Suppressor macrophage (primary cell): ENCODE data around the gene PRAMEF12.
A peak's percentile ranks its signal among the peaks of the same experiment; 100 is the strongest.
"Not testable (repeated sequence)": the region's sequence is repeated elsewhere in the genome, so short reads cannot be mapped to it uniquely, and the experiment has no call there.

Source experiments
- DNase-seq, 4 experiments: peaks; one replicate each; pipeline ENCODE4 v3.0.0-alpha.2; 2020 to 2022

PRAMEF12 gene

DNA sequence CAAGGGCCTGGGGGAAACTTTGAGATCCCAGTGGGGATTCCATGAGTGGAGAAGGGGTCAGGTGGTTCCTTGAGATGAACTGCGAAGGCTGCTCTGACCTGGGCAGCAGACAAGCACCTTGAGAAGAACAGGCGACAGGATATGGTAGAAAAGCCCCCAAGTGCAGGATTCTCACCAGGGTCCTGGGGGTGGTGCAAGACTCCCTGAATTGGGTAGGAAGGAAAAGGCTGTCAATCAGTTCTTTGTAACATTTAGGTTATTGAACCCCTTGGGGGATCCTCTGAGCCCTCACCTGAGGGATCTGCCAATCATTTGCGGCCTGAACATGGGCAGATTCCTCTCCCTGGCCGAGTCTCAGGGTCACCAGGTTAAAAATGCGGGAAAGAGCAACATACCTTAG is 2.4 kb upstream of the PRAMEF12 start:
- no peak for DNase-seq

DNA sequence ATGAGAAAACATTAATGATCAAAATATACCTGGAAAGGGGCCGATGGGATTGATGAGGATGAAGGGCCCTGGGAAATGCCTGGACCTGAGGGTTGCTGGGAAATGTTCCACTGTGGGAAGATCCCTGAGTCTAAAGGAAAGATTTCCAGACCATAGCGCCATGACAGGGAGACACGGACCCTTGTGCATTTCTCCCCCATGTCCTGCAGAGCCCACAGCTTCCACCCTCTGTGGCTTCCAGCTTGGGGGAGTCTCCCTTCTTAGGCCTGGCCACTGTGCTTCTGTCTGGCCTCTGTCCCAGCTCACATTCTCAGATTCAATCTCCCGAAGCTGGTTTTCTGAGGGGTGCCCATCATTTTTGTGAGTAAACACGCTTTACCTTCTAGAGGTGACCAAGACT is 1.0 kb upstream of the PRAMEF12 start:
- DNase-seq, result no peak

DNA sequence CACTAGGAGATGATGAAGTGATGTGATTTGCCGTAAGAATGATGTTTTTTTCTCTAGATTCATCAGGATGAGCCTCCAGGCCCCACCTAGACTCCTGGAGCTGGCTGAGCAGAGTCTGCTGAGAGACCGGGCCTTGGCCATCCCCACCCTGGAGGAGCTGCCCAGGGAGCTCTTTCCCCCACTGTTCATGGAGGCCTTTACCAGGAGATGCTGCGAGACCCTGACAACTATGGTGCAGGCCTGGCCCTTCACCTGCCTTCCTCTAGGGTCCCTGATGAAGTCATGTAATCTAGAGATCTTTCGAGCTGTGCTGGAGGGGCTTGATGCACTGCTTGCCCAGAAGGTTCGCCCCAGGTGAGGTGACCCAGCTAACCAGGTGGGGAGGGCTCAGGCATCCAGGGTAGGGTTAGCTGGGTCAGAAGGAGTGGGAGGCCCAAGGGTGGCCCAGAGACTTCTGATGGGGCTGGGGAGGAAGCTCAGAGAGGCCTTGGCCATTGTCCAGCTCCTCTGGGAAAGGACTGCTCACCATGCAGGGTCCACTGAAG is 1.3 kb downstream of the PRAMEF12 start:
- DNase-seq, result no peak

DNA sequence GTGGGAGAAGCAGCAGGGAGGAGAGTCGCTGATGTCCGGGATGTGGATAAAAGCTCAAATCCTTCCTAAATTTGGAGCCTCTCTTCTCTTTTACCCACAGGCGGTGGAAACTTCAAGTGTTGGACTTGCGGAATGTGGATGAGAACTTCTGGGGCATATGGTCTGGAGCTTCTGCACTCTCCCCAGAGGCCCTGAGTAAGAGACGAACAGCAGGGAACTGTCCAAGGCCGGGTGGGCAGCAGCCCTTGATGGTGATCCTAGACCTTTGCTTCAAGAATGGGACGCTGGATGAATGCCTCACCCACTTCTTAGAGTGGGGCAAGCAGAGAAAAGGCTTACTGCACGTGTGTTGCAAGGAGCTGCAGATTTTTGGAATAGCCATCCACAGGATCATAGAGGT is 1.9 kb downstream of the PRAMEF12 start:
- no peak for DNase-seq

DNA sequence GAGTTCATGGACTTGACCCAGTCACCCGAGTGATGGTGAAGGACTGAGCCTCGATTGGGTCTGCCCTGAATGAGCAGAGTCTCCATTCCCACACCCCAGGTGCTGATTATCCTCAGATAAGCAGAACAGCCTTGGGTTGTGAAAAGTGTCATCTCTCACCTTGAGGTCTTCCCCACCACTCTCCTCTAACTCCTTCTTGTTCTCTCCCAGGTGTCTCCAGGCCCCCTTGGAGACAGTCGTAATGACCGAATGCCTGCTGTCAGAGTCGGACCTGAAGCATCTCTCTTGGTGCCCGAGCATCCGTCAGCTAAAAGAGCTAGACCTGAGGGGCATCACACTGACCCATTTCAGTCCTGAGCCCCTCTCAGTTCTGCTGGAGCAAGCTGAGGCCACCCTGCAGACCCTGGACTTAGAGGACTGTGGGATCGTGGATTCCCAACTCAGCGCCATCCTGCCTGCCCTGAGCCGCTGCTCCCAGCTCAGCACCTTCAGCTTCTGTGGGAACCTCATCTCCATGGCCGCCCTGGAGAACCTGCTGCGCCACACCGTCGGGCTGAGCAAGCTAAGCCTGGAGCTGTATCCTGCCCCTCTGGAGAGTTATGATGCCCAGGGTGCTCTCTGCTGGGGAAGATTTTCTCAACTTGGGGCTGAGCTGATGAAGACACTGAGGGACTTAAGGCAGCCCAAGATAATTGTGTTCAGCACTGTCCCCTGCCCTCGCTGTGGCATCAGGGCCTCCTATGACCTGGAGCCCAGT is 3.4 kb downstream of the PRAMEF12 start:
- DNase-seq, result no peak

GRCh38 chr1:12778061-12778460 is 4.5 kb downstream of the PRAMEF12 start:
- DNase-seq, result no peak

DNA sequence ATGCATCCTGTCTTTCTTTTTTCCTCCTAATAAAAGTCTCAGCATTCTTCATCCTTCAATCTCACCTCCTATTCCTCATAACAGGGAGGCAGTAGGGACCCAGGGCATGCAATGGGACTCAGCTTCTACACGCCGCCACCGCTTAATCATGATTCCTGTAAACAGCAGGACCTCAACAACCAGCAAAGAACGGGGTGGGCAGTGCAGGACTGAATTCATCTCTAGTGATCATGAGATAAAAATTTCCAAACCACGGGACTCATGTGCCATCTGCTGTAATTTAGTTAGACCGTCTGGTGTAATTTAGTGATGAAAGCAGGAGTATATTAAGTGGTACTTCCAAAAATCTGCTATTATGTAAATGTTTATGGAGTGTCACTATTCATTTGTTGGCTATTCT is 5.4 kb downstream of the PRAMEF12 start:
- DNase-seq, result no peak

DNA sequence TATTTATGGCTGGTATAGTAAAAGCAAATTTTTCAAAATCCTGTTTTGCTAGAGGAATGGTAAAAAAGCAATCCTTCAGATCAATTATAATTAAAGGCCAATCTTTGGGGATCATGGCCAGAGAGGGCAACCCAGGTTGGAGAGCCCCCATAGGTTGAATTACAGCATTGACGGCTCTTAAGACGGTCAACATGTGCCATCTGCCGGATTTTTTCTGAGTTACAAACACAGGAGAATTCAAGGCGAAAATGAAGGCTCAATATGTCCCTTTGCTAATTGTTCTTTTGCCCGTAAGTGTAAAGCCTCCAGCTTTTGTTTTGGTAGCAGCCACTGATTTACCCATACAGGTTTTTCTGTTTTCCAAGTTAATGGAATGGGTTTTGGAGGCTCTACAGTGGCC is 8.0 kb downstream of the PRAMEF12 start:
- DNase-seq, result not testable (repeated sequence)

DNA sequence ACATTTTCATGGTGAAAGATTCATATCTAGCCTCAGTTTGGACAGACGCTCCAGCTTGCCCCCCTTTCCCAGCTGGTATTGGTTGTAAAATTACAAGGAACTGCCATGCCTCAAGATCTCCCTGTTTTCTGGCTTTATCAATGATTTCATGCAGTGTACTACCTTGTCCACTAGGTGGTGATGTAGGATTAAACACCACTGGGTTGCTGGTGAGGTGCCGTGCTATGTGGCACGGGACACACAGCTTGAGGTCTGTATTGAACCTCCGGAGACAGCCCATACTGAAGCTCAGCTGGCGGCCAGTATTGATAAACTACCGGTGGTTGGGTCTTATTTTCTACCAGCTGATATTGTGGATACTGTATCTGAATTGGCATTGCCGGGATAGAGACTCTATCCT is 10.2 kb downstream of the PRAMEF12 start:
- DNase-seq, result peak in 2 of 4 experiments; percentile 6 to 7

DNA sequence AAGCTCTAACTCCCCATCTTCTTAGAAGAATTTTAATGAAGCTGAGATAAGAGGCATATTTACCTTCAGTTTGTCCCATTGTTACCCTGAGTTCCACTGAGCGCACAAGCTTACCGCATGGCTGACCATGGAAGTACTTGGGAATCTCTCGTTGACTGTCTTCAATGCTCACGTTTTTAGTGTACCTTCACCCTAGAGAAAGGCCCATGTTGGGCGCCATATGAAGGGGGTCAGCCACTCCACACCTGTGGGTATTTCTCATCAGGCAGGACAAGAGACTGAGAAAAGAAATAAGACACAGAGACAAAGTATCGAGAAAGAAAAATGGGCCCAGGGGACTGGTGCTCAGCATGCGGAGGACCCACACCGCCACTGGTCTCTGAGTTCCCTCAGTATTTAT is 11.2 kb downstream of the PRAMEF12 start:
- not testable (repeated sequence) for DNase-seq

GRCh38 chr1:12791097-12791496 is 17.6 kb downstream of the PRAMEF12 start, which contains the start of gene PRAMEF1:
TSS of gene PRAMEF1 (plus strand) at chr1:12791397. CDS start at chr1:12793228, 1,831 bp downstream.
- not testable (repeated sequence) for DNase-seq

GRCh38 chr1:12798911-12799310 is 25.4 kb downstream of the PRAMEF12 start:
- no peak for DNase-seq

DNA sequence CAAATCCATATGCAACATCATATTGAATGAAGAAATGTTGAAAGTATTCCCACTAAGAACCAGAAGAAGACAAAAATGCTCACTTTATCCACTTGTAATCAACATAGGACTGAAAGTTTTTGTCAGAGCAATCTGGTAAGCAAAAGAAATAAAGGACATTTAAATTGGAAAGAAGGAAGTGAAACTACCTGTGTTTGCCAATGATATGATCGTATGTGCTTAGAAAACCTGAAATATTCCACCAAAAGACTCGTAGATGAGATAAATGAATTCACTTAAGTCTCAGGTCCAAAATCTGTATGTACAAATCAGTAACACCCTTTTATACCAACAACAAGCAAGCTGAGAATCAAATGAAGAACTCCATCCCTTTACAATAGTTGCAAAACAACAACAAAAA is 26.2 kb downstream of the PRAMEF12 start:
- no peak for DNase-seq

- DNase-seq, result no peak
Observed at GRCh38 chr1:12809933-12810332, 36.4 kb downstream of the PRAMEF12 start.

GRCh38 chr1:12810691-12811408 is 37.3 kb downstream of the PRAMEF12 start:
- DNase-seq, result no peak

DNA sequence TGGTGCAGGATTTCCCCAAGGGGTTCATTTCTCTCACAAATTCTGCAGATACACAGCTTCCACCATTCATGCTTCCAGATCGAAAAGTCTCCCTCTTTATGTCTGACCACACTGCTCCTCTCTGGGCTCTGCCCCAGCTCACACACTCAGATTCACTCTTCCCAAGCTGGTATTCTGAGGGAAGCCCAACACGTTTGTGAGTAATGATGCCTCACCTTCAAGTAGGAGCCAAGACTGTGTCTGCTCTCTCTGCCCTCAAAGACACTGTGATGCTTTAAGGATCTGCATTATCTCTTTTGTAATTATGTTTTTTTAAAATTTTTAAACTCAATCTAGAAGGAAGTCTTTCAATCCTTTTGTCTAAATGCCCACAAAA is 37.9 kb downstream of the PRAMEF12 start:
- DNase-seq, result no peak

DNA sequence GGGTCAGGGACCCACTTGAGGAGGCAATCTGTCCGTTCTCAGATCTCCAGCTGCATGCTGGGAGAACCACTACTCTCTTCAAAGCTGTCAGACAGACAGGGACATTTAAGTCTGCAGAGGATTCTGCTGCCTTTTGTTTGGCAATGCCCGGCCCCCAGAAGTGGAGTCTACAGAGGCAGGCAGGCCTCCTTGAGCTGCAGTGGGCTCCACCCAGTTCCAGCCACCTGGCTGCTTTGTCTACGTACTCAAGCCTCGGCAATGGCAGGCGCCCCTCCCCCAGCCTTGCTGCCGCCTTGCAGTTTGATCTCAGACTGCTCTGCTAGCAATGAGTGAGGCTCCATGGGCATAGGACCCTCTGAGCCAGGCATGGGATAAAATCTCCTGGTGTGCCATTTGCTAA is 45.5 kb downstream of the PRAMEF12 start:
- DNase-seq, result not testable (repeated sequence)
